SU-DHL-6 (cell line): Measurements from ENCODE around the gene FAM3D.

Experiments
- CTCF ChIP-seq: fragments of 200-600 bp; sonication (generic); IDR thresholded peaks from one replicate; pipeline ENCODE4 v1.5.1; 2017; ENCODE audit warnings: antibody characterized with exemption, mild to moderate bottlenecking, low read length, moderate library complexity; ENCODE audit not compliant: insufficient read depth, poor library complexity, severe bottlenecking
- EZH2phosphoT487 ChIP-seq: fragments of 200-600 bp; sonication (generic), shearing (Covaris generic); conservative IDR thresholded peaks from 2 replicates; pipeline ENCODE4 v1.6.1; 2018; ENCODE audit warnings: mild to moderate bottlenecking, antibody characterized with exemption, low read length, moderate library complexity, mixed read lengths

- TF ChIP-seq CTCF (no peak), EZH2phosphoT487 (no peak)
Measured at GRCh38 chr3:58656631-58657030, 9.9 kb downstream of the FAM3D start.
